Erythroblast (primary cell): ENCODE results near the gene PCBP3.

Experiments used
- GATA1 ChIP-seq: IDR thresholded peaks from 2 replicates; pipeline ENCODE4 v1.6.1; 2011; ENCODE audit warnings: low read depth, mild to moderate bottlenecking, control low read depth, low read length, moderate library complexity
- POLR2A ChIP-seq: IDR thresholded peaks from 2 replicates; pipeline ENCODE4 v1.6.1; 2011; ENCODE audit warnings: mild to moderate bottlenecking, low read length

- TF ChIP-seq POLR2A (no peak), GATA1 (no peak)
Measured at GRCh38 chr21:45736042-45736689, 92.6 kb downstream of the PCBP3 start.
